A549 (cell line): ENCODE measurements around the gene ACAN. TPM values are rescaled to one million over a fixed set of nuclear protein-coding genes. Genes with fewer than 3 reads are reported as not detected.
A peak's percentile ranks its signal among the peaks of the same experiment; 100 is the strongest.

Experiments used
- ATAC-seq, 2 experiments: fragments of 200-7000 bp in 1 of 2; fragments of >200 bp in 1 of 2; cut with Nextera tagmentation in 1 of 2; cut with Tn5 transposase in 1 of 2; 3 replicates each; pipeline versions ENCODE4 v1.8.0 to v1.9.1; 2018 to 2020; ENCODE audit warnings: mild to moderate bottlenecking in 1 of 2, moderate library complexity in 1 of 2
- CTCF ChIA-PET: fragments of 300-600 bp; sonication (Branson Sonifier 250); formaldehyde crosslinking; extraction: SDS; loops from one replicate; lab custom pipeline; 2021; ENCODE audit warnings: antibody characterized with exemption, inconsistent platforms; lab: Yijun Ruan, JAX
- POLR2A ChIA-PET: fragments of 350-600 bp; formaldehyde crosslinking; extraction: SDS; loops from one replicate; lab custom pipeline; 2021; ENCODE audit warnings: antibody characterized with exemption, inconsistent platforms; lab: Yijun Ruan, JAX
- DNase-seq, 2 experiments: peaks; one replicate each; pipeline versions ENCODE4 v3.0.0 to v3.0.0-alpha.2; 2011 to 2016; ENCODE audit warnings: low read depth in 1 of 2, low spot score in 1 of 2
- FAIRE-seq: peaks from 2 replicates; lab custom pipeline; 2011; peaks lifted over from hg19 to GRCh38; lab: Jason Lieb, UNC
- H3K27ac ChIP-seq, 2 experiments: fragments of >200 bp; sonication (Bioruptor Twin); formaldehyde crosslinking; 3 replicates each; pipeline ENCODE4 v1.5.1; 2016 to 2017
- H3K4me1 ChIP-seq: fragments of >200 bp; sonication (Bioruptor Twin); formaldehyde crosslinking; 3 replicates; pipeline ENCODE4 v1.6.1; 2016
- H3K4me2 ChIP-seq: fragments of >200 bp; sonication (Bioruptor Twin); formaldehyde crosslinking; 3 replicates; pipeline ENCODE4 v1.6.1; 2016
- H3K4me3 ChIP-seq: fragments of >200 bp; sonication (Bioruptor Twin); formaldehyde crosslinking; 3 replicates; pipeline ENCODE4 v1.5.1; 2016
- H3K9me3 ChIP-seq: fragments of >200 bp; sonication (Bioruptor Twin); formaldehyde crosslinking; 3 replicates; pipeline ENCODE4 v1.6.1; 2016
- CBX2 ChIP-seq: fragments of 200-600 bp; sonication (generic); IDR thresholded peaks from 2 replicates; pipeline ENCODE4 v1.6.1; 2016; ENCODE audit warnings: low read depth, mild to moderate bottlenecking, borderline replicate concordance
- CHD2 ChIP-seq: fragments of 150-350 bp; IDR thresholded peaks from 2 replicates; pipeline ENCODE4 v1.6.1; 2014; ENCODE audit warnings: low read length; ENCODE audit not compliant: partially characterized antibody
- CHD4 ChIP-seq: fragments of 200-600 bp; sonication (generic); IDR thresholded peaks from 2 replicates; pipeline ENCODE4 v1.6.1; 2016; ENCODE audit warnings: antibody characterized with exemption, mild to moderate bottlenecking, borderline replicate concordance
- CTCF ChIP-seq: fragments of >200 bp; sonication (Bioruptor Twin); formaldehyde crosslinking; IDR thresholded peaks from 3 replicates; pipeline ENCODE4 v1.5.1; 2016
- EHMT2 ChIP-seq: fragments of 200-600 bp; sonication (generic); IDR thresholded peaks from 2 replicates; pipeline ENCODE4 v1.6.1; 2016; ENCODE audit warnings: antibody characterized with exemption, low read depth, mild to moderate bottlenecking, moderate library complexity
- EP300 ChIP-seq, 2 experiments: fragments of >200 bp; sonication (Bioruptor Twin); formaldehyde crosslinking; IDR thresholded peaks; 2 replicates in 1 of 2; 3 replicates in 1 of 2; pipeline ENCODE4 v1.6.1; 2016 to 2017
- FOSB ChIP-seq: fragments of 250-450 bp; sonication (Bioruptor Pico); IDR thresholded peaks from 2 replicates; pipeline ENCODE4 v1.5.0; 2020; ENCODE audit warnings: mild to moderate bottlenecking, moderate library complexity
- FOSL2 ChIP-seq, 2 experiments: fragments of 450-650 bp in 1 of 2; fragments of >200 bp in 1 of 2; sonication (Bioruptor Twin) in 1 of 2; formaldehyde crosslinking; IDR thresholded peaks; 2 replicates each; pipeline versions ENCODE4 v1.5.0 to v1.6.1; 2016 to 2020; ENCODE audit warnings: mild to moderate bottlenecking in 1 of 2, moderate library complexity in 1 of 2
- HES2 ChIP-seq: fragments of >200 bp; sonication (Bioruptor Twin); formaldehyde crosslinking; IDR thresholded peaks from 2 replicates; pipeline ENCODE4 v1.6.1; 2016
- HOXB13 ChIP-seq: fragments of 250-450 bp; sonication (Bioruptor Pico); IDR thresholded peaks from 2 replicates; pipeline ENCODE4 v1.5.0; 2020; ENCODE audit warnings: low read depth, mild to moderate bottlenecking, moderate library complexity
- HOXB5 ChIP-seq: fragments of 250-450 bp; sonication (Bioruptor Pico); IDR thresholded peaks from 2 replicates; pipeline ENCODE4 v1.5.0; 2020; ENCODE audit warnings: mild to moderate bottlenecking, moderate library complexity
- JUN ChIP-seq, 2 experiments: fragments of >200 bp; sonication (Bioruptor Twin); formaldehyde crosslinking; IDR thresholded peaks; 2 replicates in 1 of 2; 3 replicates in 1 of 2; pipeline ENCODE4 v1.6.1; 2016 to 2017
- MAZ ChIP-seq: fragments of 150-350 bp; IDR thresholded peaks from 2 replicates; pipeline ENCODE4 v1.6.1; 2014; ENCODE audit warnings: antibody characterized with exemption, low read depth, low read length, borderline replicate concordance
- NPAS2 ChIP-seq: fragments of 250-450 bp; sonication (Bioruptor Pico); IDR thresholded peaks from 2 replicates; pipeline ENCODE4 v1.8.0; 2022; ENCODE audit warnings: mild to moderate bottlenecking, moderate library complexity, borderline replicate concordance
- NR3C1 ChIP-seq: fragments of >200 bp; sonication (Bioruptor Twin); formaldehyde crosslinking; IDR thresholded peaks from 3 replicates; pipeline ENCODE4 v1.6.1; 2017
- POLR2A ChIP-seq: IDR thresholded peaks from 2 replicates; pipeline ENCODE4 v1.6.1; 2012; ENCODE audit warnings: mild to moderate bottlenecking, low read length
- POLR2AphosphoS2 ChIP-seq: conservative IDR thresholded peaks from 2 replicates; pipeline ENCODE4 v1.6.1; 2012; ENCODE audit warnings: low read length, improper control_type of control experiment, inconsistent platforms
- RAD21 ChIP-seq, 2 experiments: fragments of >200 bp in 1 of 2; sonication (Bioruptor Twin) in 1 of 2; formaldehyde crosslinking in 1 of 2; IDR thresholded peaks in 1 of 2; conservative IDR thresholded peaks in 1 of 2; 2 replicates in 1 of 2; 3 replicates in 1 of 2; pipeline ENCODE4 v1.6.1; 2012 to 2018; ENCODE audit warnings: inconsistent platforms in 1 of 2
- SMC3 ChIP-seq: fragments of >200 bp; sonication (Bioruptor Twin); formaldehyde crosslinking; IDR thresholded peaks from 3 replicates; pipeline ENCODE4 v1.6.1; 2018; ENCODE audit warnings: inconsistent platforms
- TFCP2L1 ChIP-seq: fragments of 250-450 bp; sonication (Bioruptor Pico); IDR thresholded peaks from 2 replicates; pipeline ENCODE4 v1.5.0; 2021; ENCODE audit warnings: mild to moderate bottlenecking
- ZNF302 ChIP-seq: fragments of 250-450 bp; sonication (Bioruptor Pico); IDR thresholded peaks from 2 replicates; pipeline ENCODE4 v1.9.0; 2021; ENCODE audit warnings: inconsistent platforms, mild to moderate bottlenecking, moderate library complexity
- WGBS: methylation state at CpG from one replicate; pipeline ENCODE4 v1.1.6; 2017; ENCODE audit errors: missing lambda C conversion rate; 5-methylcytosine and 5-hydroxymethylcytosine counted together
- polyA plus RNA-seq, 4 experiments: library from polyadenylated mRNA; depleted of rRNA in 3 of 4; stranded (reverse); fragments of >200 nt; fragmentation: RNase III in 1 of 4; extraction: RNeasy Plus Mini Kit Qiagen cat#74134 plus additional on column Dnase treatment in 1 of 4; gene quantifications; 2 replicates in 3 of 4; 3 replicates in 1 of 4; pipeline ENCODE4 v1.2.3, GENCODE V29; 2011 to 2017
- TF ChIP-seq, protein P1 (sequence below): fragments of 150-350 bp; IDR thresholded peaks from 2 replicates; pipeline ENCODE4 v1.6.1; 2014; ENCODE audit warnings: low read depth, mild to moderate bottlenecking, low read length

Gene ACAN
- polyA plus RNA-seq, 2 of the 4 experiments (the other 2 are of a cell fraction) = 0.01 TPM; not detected in 1

DNA sequence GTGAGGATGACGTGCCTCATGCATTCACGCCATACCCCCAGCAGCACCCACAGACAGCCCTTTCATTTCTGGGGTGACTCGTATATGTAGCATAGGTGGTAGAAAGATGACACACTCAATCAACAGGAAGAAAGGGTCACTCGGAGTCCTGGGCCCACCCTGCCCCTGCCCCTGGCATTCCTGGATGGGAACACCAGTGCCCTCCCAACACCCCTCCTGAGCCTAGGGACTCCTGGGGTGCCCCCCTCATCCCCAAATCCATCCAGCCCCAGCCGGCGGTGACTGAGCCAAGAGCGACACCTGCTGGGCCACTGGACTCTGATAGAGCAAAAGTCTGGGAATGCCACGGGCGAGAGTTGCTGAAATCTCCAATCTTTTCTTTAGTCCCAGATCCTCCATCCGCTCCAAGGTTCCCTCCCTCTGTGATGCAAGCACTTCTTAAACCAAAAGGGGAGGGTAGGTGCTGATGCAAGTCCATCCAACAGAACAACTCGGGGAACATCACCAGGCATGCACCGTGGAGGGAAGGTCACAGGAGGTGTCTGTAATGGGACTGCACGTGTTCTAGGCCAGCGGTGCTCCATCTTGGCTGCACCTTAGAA is 31.1 kb downstream of the ACAN start:
- 0 out of 3 replicates have a peak overlapping the region, but pooled peaks have one; percentile 4 for H3K4me2 ChIP-seq
- ChIA-PET POLR2A (interaction anchor here (1.1 kb wide), 1 partner anchor 177 kb away, joined by 3 read pairs; no protein-coding TSS in a partner anchor), CTCF (interaction anchor here (0.6 to 15.7 kb wide), 40 partner anchors 9 to 361 kb away, joined by 3 to 297 read pairs (median 4); partner anchors contain the start of gene ISG20)
- no peak overlapping the region for H3K27ac ChIP-seq
- H3K9me3 ChIP-seq = no peaks in the 10 kb centered on the region
- peak; percentile 61 to 87 for ATAC-seq
- H3K4me1 ChIP-seq = no peaks in the 10 kb centered on the region; the same call in 2 of the 3 replicates
- 31% methylated on average over 14 of the region's 14 CpGs for WGBS
- FAIRE-seq = peak; percentile 77
- no peak for TF ChIP-seq NPAS2 (CRISPR knock-in tag)
- no peak for TF ChIP-seq JUN (IDR thresholded peaks at IDR 0.05)
- no peak for TF ChIP-seq CHD4
- no peak for TF ChIP-seq CBX2
- TF ChIP-seq HES2 = no peak
- TF ChIP-seq POLR2AphosphoS2 = no peak
- no peak for TF ChIP-seq POLR2A
- TF ChIP-seq EHMT2 = no peak
- no peak for TF ChIP-seq EP300 (IDR thresholded peaks at IDR 0.05)
- no peak for TF ChIP-seq FOSL2 (IDR thresholded peaks at IDR 0.05)
- TF ChIP-seq FOSL2 (CRISPR knock-in tag; IDR thresholded peaks at IDR 0.05) = peak; percentile 42; the same call in 1 of the 2 replicates
- no peak for TF ChIP-seq ZNF302 (CRISPR knock-in tag)
- TF ChIP-seq SMC3 = peak; percentile 94
- TF ChIP-seq HOXB13 (CRISPR knock-in tag) = no peak
- TF ChIP-seq MAZ = no peak
- TF ChIP-seq TFCP2L1 (CRISPR knock-in tag) = no peak
- TF ChIP-seq CHD2 = no peak
- peak; percentile 95 to 96 for TF ChIP-seq RAD21 (conservative IDR thresholded peaks at IDR 0.05 in 1 of 2, IDR thresholded peaks at IDR 0.05 in 1 of 2)
- TF ChIP-seq, protein P1, sequence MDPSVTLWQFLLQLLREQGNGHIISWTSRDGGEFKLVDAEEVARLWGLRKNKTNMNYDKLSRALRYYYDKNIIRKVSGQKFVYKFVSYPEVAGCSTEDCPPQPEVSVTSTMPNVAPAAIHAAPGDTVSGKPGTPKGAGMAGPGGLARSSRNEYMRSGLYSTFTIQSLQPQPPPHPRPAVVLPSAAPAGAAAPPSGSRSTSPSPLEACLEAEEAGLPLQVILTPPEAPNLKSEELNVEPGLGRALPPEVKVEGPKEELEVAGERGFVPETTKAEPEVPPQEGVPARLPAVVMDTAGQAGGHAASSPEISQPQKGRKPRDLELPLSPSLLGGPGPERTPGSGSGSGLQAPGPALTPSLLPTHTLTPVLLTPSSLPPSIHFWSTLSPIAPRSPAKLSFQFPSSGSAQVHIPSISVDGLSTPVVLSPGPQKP = no peak
- no peak for TF ChIP-seq FOSB (CRISPR knock-in tag)
- peak; percentile 84 for TF ChIP-seq CTCF
- no peak for TF ChIP-seq HOXB5 (CRISPR knock-in tag)
- TF ChIP-seq, all 56 proteins: peak for 4
- DNase-seq = peak; percentile 44 to 57
- H3K4me3 ChIP-seq = no peak overlapping the region

GRCh38 chr15:88835119-88835518 is 31.9 kb downstream of the ACAN start:
- TF ChIP-seq NR3C1 (no peak), POLR2AphosphoS2 (no peak)
- WGBS = 71% methylated on average over 4 of the region's 4 CpGs
- Histone ChIP-seq H3K9me3 (no peaks in the 10 kb centered on the region), H3K27ac (no peak overlapping the region), H3K4me1 (no peaks in the 10 kb centered on the region; the same call in 2 of the 3 replicates), H3K4me2 (no peak overlapping the region), H3K4me3 (no peak overlapping the region)
- FAIRE-seq (no peak), ATAC-seq (no peak), DNase-seq (no peak)
- ChIA-PET CTCF (interaction anchor here (0.7 to 15.7 kb wide), 35 partner anchors 8 to 362 kb away, joined by 3 to 297 read pairs (median 4); partner anchors contain the start of gene ISG20), POLR2A (no interaction called here)
